Natural killer cell (primary cell): ENCODE data around the gene OR2V1. TPM values are rescaled to one million over a fixed set of nuclear protein-coding genes. Genes with fewer than 3 reads are reported as not detected.

Source experiments
- ATAC-seq, 3 donors: fragments of 150-1000 bp in 2 of 3; fragments of 200-7000 bp in 1 of 3; cut with Tn5 transposase; 1 replicate in 1 of 3; 2 replicates in 2 of 3; pipeline ENCODE4 v1.10.0; 2021; ENCODE audit warnings: mild to moderate bottlenecking in 2 of 3, moderate library complexity in 2 of 3
- DNase-seq, 2 donors: peaks; one replicate each; pipeline versions ENCODE4 v3.0.0 to v3.0.0-alpha.2; 2013 to 2021; ENCODE audit warnings: mixed read lengths in 1 of 2
- H3K27ac ChIP-seq: one replicate; pipeline ENCODE4 v1.5.1; 2013; ENCODE audit warnings: mild to moderate bottlenecking, low read length
- H3K27me3 ChIP-seq: one replicate; pipeline ENCODE4 v1.6.1; 2013; ENCODE audit warnings: low read length; ENCODE audit not compliant: control insufficient read depth, insufficient read depth
- H3K36me3 ChIP-seq: one replicate; pipeline ENCODE4 v1.6.1; 2013; ENCODE audit warnings: low read length; ENCODE audit not compliant: control insufficient read depth, insufficient read depth
- H3K4me1 ChIP-seq: one replicate; pipeline ENCODE4 v1.6.1; 2013; ENCODE audit warnings: low read length; ENCODE audit not compliant: control insufficient read depth, insufficient read depth
- H3K4me3 ChIP-seq: one replicate; pipeline ENCODE4 v1.5.1; 2013; ENCODE audit warnings: low read length
- H3K9me3 ChIP-seq: one replicate; pipeline ENCODE4 v1.6.1; 2013; ENCODE audit warnings: low read length; ENCODE audit not compliant: control insufficient read depth, insufficient read depth
- H3K27ac Mint-ChIP-seq, 2 donors: one replicate each; pipeline ENCODE4 v1.8.0; 2022; ENCODE audit warnings: mild to moderate bottlenecking in 2 of 2, mixed read lengths in 2 of 2, moderate library complexity in 1 of 2
- H3K27me3 Mint-ChIP-seq, 2 donors: one replicate each; pipeline ENCODE4 v1.8.0; 2022; ENCODE audit warnings: low read depth in 2 of 2, mixed read lengths in 2 of 2
- H3K36me3 Mint-ChIP-seq: one replicate; pipeline ENCODE4 v1.8.0; 2022; ENCODE audit warnings: mixed read lengths
- H3K4me1 Mint-ChIP-seq, 2 donors: one replicate each; pipeline ENCODE4 v1.8.0; 2022; ENCODE audit warnings: mixed read lengths in 2 of 2
- H3K4me3 Mint-ChIP-seq: one replicate; pipeline ENCODE4 v1.8.0; 2022; ENCODE audit warnings: mild to moderate bottlenecking, moderate library complexity, mixed read lengths
- H3K9me3 Mint-ChIP-seq, 2 donors: one replicate each; pipeline ENCODE4 v1.8.0; 2022; ENCODE audit warnings: mixed read lengths in 2 of 2
- WGBS: methylation state at CpG from one replicate; pipeline ENCODE4 v1.1.7; 2013; ENCODE audit warnings: missing lambda C conversion rate; ENCODE audit not compliant: insufficient coverage; 5-methylcytosine and 5-hydroxymethylcytosine counted together
- intact Hi-C: fragments of 100-400 bp; cut with micrococcal nuclease; formaldehyde crosslinking; loops from one replicate; pipeline ENCODE4 v1.14.2; 2022
- total RNA-seq, 4 donors: library from RNA; stranded (reverse); fragments of 120-200 nt in 1 of 4; gene quantifications; one replicate each; pipeline versions ENCODE4 v1.2.3 to v1.2.4, GENCODE V29; 2013 to 2022
- TF ChIP-seq, protein P1 (sequence below): fragments of 200-600 bp; IDR thresholded peaks from one replicate; pipeline ENCODE4 v1.8.0; 2022; ENCODE audit warnings: antibody characterized with exemption

The OR2V1 gene
- total RNA-seq, 3 donors from 2014 or later (not counting 1 experiment from before 2014, with no cell fraction given): not detected

DNA sequence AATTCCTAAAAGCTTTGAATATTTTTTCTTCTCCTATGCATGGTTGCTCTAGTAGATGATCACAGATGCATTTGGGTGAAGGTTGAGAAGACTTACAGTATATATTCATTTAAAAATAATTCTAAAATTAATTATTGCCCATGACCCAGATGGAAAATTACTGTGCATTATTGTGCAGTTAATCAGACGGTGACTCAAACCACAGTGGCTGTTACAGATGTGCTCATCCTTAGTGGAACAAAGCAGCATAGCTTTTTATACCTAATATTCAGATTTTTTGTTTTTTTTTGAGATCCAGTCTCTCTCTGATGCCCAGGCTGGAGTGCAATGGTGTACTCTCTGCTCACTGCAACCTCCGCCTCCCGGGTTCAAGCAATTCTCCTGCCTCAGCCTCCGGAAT, 10.7 kb downstream of the OR2V1 start:
- Mint-ChIP-seq H3K4me3 (no peak overlapping the region), H3K36me3 (no peaks in the 10 kb centered on the region), H3K27me3 (peaks cover 32 to 67% of the 10 kb centered on the region in 2 donors), H3K9me3 (no peaks in the 10 kb centered on the region), H3K4me1 (peaks cover 0 to 9% of the 10 kb centered on the region in 2 donors), H3K27ac (no peak overlapping the region)
- Histone ChIP-seq H3K4me3 (no peak overlapping the region), H3K27me3 (peaks cover 20% of the 10 kb centered on the region), H3K27ac (no peak overlapping the region), H3K9me3 (no peaks in the 10 kb centered on the region), H3K36me3 (no peaks in the 10 kb centered on the region), H3K4me1 (no peaks in the 10 kb centered on the region)
- DNase-seq: no peak
- TF ChIP-seq, protein P1, sequence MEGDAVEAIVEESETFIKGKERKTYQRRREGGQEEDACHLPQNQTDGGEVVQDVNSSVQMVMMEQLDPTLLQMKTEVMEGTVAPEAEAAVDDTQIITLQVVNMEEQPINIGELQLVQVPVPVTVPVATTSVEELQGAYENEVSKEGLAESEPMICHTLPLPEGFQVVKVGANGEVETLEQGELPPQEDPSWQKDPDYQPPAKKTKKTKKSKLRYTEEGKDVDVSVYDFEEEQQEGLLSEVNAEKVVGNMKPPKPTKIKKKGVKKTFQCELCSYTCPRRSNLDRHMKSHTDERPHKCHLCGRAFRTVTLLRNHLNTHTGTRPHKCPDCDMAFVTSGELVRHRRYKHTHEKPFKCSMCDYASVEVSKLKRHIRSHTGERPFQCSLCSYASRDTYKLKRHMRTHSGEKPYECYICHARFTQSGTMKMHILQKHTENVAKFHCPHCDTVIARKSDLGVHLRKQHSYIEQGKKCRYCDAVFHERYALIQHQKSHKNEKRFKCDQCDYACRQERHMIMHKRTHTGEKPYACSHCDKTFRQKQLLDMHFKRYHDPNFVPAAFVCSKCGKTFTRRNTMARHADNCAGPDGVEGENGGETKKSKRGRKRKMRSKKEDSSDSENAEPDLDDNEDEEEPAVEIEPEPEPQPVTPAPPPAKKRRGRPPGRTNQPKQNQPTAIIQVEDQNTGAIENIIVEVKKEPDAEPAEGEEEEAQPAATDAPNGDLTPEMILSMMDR: no peak
- 85% methylated on average over 4 of the region's 4 CpGs for WGBS
- intact Hi-C loops: no loop called here
- ATAC-seq: no peak

DNA sequence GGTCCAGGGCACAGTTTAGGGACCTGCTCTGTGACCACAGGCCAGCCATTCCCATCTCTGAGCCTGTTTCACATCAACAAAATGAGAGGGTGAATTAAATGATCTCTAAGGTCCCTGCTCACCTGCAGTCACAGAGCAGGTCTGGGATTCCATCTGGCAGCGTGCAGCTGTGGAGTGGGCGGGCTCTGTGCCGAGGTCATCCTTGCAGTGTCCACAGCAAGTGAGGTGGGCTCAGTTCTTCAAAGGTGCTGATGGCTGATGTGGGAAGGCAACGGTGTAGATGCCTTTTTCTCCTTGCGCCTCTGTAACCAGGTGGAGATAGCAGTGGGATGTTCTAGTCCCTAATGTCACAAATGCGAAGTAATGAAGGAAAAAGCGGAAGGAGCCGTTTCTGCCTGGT, 11.9 kb downstream of the OR2V1 start:
- WGBS: 88% methylated on average over 8 of the region's 8 CpGs
- no peaks in the 10 kb centered on the region for H3K36me3 ChIP-seq
- intact Hi-C loops: no loop called here
- Mint-ChIP-seq H3K4me1 (no peaks in the 10 kb centered on the region), H3K36me3 (no peaks in the 10 kb centered on the region), H3K9me3 (no peaks in the 10 kb centered on the region), H3K27me3 (peaks cover 30 to 67% of the 10 kb centered on the region in 2 donors), H3K4me3 (no peak overlapping the region), H3K27ac (no peak overlapping the region)
- H3K9me3 ChIP-seq: no peaks in the 10 kb centered on the region
- TF ChIP-seq, protein P1: no peak
- no peak for DNase-seq
- no peaks in the 10 kb centered on the region for H3K4me1 ChIP-seq
- no peak for ATAC-seq
- no peak overlapping the region for H3K27ac ChIP-seq
- no peak overlapping the region for H3K4me3 ChIP-seq
- H3K27me3 ChIP-seq: peaks cover 22% of the 10 kb centered on the region

GRCh38 chr5:181118369-181118768, 12.6 kb downstream of the OR2V1 start:
- Mint-ChIP-seq H3K9me3 (no peaks in the 10 kb centered on the region), H3K36me3 (no peaks in the 10 kb centered on the region), H3K4me3 (no peak overlapping the region), H3K27me3 (peaks cover 33 to 68% of the 10 kb centered on the region in 2 donors), H3K27ac (no peak overlapping the region), H3K4me1 (no peaks in the 10 kb centered on the region)
- TF ChIP-seq, protein P1: no peak
- H3K36me3 ChIP-seq: no peaks in the 10 kb centered on the region
- no peaks in the 10 kb centered on the region for H3K9me3 ChIP-seq
- no peak overlapping the region for H3K27ac ChIP-seq
- no peak overlapping the region for H3K4me3 ChIP-seq
- peaks cover 22% of the 10 kb centered on the region for H3K27me3 ChIP-seq
- DNase-seq (no peak), ATAC-seq (no peak)
- WGBS: 90% methylated on average over 6 of the region's 6 CpGs
- intact Hi-C loops: no loop called here
- no peaks in the 10 kb centered on the region for H3K4me1 ChIP-seq
